GM18508 (cell line): ENCODE data around the gene RASSF3.

Experiments used
- ATAC-seq: cut with Tn5 transposase; IDR thresholded peaks from one replicate; pipeline ENCODE4 v1.9.1; 2021; ENCODE audit warnings: moderate number of reproducible peaks; ENCODE audit not compliant: insufficient read depth, unreplicated experiment

The RASSF3 gene

DNA sequence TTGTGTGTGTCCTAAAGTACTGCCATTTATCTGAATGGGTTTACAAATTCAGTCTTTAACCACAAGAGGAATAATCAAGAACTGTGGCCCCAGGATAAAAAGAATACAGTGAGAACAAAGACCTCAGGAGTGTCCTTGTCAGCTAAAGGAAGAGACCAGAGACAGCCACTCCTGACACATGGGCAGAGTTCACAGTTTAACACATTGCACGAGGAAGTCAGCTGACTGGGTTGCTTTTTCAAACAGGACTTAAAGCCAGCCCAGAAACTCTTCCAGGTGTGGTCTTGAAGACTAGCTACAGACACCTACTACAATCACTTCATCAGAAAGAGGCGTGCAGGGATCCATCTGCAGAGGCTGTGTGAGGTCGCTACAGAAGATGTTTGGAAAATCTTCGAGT, 106.1 kb downstream of the RASSF3 start:
- no peak for ATAC-seq

DNA sequence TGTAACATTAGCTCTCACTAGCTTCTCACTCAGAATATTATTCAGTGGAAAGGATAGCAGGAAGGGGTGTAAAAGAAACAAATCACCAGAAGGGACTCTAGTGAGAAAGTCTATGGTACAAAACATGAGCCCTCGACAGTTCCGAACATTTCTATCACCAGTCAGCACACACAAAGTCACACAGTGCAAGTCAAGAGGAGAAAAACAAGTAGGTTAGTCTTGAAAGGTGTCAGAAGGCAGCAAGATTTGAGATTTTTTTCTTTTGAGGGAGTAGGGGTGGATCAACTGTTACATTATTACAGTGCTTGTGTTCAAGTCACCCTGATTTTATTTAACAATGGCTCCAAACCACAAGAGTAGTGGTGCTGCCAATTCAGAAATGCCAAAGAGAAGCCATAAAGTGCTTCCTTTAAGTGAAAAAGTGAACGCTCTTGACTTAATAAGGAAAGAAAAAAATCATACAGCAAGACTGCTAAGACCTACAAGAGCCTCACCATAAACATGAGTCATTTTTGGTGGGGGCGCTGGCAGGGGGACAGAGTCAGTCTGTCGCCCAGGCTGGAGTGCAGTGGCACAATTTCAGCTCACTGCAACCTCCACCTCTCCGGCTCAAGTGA, 106.7 kb downstream of the RASSF3 start:
- no peak for ATAC-seq

DNA sequence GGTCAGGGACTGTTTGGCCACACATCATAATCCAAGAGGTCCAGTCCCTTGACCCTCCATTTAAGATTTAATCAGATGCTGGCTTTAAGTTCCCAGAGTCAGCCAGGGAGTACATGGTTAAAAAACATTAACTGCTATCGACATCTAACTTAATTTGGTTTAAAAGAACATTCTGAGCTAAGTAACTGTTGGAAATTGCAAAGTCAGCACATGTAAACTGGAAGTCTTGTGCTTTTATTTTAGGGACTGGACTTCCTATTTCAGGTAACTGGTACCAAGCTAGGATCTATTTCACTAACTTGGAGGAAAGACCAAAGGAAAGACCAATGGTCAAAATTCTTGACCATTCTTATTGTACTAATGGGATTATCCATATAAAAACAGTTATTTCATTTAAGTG, 108.4 kb downstream of the RASSF3 start:
- no peak for ATAC-seq

DNA sequence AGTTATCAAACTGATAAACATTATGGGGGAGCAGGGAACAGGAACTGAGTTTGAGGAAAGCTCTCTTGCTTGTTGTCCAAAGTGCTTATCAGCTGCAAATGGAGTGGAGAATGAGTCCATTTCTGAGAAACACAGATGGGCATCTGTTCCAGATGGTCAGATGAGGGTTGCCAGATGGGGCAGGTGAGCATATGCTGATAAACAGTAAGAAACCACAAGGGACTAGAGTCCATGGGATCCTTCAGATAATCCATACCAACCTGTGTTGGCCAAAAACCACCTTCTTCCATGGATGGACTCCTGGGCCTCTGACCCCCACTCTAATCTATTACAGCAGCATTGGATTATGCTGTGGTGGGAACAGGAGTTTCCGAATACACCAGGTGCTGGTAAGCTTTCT, 110.6 kb downstream of the RASSF3 start:
- no peak for ATAC-seq

DNA sequence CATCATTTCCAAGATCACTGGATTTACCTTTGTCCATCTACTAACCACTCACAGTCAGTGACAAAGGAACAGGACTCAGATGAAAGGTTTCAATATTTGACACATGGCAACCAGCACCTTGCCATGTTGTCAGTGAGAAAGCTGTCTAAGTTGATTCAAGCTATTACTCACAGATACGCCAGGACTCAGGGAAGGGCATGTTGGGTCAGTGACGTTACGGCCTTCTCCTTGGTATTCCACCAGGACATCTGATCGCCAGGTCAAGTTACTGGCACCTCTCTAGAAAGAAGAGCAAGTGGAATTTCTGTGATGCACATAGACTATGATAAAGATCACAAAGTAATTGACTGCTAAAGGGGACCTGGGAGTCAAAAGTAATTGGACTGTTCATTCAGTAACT, 112.5 kb downstream of the RASSF3 start:
- ATAC-seq: no peak

DNA sequence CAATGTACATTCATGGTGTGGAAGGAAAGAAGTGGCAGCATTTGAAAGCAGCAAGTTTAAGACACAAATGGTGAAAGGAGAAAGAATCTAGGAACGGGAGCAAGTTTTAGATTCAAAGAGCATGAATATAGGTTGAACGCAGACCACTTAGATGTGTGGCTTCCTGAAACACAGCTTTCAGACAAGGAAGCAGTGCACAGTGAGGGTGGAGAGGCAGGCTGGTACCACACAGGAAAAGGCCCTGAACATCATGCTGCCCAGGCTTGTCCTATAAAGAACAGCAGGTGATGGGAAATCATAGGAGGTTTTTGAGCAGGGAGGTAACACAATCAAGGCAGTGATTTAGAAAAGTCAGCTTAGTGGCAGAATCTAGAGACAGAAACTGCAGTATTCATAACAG, 113.3 kb downstream of the RASSF3 start:
- ATAC-seq: no peak

DNA sequence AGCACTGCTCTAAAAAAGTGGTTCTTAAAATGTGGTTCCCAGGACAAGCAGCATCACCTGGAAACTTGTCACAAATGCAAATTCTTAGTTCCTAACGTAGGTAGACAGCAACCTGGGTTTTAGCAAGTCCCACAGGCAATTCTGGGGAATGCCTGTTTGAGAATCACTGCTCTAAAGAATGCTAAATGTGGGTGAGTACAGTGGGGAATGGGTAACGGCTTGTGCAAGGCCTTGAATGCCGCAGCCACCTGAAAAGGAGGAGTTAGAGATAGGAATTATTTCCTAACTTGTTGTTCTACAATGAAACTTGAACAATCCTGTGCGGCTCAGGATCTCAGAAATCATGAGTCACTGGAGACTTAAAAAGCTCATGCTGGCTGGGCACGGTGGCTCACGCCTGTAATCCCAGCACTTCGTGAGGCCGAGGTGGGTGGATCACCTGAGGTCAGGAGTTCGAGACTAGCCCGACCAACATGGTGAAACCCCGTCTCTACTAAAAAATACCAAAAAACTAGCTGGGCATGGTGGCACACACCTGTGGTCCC, 114.0 kb downstream of the RASSF3 start:
- ATAC-seq: no peak

DNA sequence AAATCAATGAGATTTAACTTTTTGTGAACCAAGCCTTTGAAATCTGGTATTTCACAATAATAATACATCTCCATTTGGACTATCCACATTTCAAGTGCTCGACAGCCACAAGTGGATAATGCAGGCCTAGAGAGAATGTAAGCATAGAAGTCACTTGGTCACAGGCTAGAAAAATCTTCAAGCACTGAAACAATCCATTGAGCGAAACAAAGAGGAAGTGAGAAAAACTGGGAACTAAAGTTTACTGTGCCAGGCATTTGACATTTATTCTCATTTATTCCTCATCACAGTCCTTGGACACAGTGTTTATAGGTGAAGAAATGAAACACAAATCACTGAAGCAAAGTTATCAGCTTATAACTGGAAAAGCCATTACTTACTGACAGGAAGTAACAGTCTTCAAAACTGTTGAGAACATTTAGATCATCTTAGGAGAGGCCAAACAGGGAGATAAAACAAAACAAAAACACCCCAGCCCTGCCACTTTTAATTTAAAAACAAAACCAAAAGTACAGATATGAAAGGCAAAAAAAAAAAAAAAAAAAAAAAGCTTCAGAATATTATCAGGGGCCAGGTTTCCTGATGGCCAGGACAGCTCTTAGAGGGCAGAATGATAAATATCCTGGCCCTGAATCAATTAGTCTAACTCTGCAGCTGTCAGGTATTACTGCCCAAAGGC, 119.8 kb downstream of the RASSF3 start:
- no peak for ATAC-seq

DNA sequence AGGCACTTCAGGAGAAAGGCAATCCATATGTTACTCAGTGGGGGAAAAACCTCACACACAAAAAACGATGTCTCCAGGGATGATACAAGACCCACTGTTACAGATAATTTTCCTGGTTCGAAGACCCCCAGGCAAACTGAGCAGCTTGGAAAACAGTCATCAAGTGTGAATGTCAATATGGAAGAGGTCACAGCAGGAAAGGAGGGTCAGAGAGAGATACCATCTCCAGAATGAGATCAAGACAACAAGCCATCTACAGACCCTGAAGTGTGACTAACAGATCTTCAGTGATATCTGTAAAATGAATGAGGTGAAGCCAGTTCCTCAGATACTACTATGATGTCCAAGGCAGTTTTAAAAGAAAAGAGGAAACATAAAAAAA, 120.3 kb downstream of the RASSF3 start:
- no peak for ATAC-seq

DNA sequence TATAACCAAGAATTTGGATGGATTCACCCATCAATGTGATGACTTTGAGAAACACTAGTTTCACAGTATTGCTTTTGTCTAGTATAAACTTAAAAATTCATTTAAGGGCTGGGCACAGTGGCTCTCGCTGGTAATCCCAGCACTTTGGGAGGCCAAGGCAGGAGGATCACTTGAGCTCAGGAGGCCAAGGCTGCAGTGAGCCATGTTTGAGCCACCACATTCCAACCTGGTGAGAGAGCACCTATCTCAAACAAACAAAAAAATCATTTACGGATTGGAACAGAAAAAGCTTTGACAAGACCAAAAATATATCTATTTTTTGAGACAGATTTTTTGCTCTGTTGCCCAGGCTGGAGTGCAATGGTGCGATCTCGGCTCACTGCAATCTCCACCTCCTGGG, 121.4 kb downstream of the RASSF3 start:
- no peak for ATAC-seq

DNA sequence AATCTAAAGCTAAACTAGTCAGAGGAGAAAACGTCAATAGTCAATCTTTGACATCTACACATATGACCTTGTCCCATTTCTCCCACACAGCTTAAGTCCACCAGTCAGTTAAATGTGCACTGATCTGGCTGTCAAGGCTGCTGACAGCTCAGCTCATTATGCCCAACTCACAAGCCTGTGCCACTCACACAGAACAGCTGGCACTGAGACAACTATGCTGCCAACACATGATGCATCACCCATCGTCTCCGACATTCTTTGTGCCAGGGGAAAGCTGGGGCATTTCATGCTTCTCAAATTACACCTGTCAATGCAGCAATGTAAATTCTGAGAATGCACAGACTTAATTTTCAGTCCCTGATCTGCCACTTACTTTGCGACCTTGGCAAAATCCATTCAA, 123.6 kb downstream of the RASSF3 start:
- ATAC-seq: no peak

DNA sequence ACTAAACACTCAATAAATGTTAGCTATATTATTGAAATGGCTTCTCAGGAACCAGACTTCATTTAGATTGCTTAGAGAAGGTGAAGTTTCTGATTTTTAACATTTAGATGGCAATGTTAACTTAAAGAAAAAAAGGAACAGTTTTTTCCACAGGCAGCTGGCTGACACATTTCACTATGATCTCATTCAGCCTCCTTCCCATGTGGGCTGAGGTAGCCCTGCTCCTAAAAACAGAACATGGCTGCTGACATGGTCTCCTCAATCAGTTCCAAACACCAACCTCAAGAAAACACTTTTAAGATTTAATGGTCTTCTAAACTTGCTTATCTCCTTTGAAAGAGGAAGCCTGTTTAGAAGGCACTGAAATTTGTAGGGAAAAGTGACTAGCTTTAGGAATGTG, 125.1 kb downstream of the RASSF3 start:
- no peak for ATAC-seq

DNA sequence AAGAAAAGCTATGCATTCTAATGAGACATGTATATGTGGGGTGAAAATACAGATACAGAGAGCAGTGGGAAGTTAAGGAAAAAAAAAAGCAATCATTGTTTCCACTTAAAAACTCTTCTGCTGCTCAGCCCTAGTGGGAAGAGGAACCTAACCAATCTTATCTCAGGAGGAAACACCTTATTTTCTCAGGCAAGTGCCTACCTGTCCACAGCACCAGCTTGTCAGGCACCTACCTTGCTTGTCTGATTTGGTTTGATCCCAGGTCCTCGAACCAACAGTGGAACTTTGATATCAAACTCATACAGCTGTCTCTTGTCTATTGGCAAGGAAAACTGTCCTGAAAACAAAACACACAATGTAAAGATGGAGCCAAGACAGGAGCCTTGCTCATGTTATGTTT, 126.5 kb downstream of the RASSF3 start:
- no peak for ATAC-seq

DNA sequence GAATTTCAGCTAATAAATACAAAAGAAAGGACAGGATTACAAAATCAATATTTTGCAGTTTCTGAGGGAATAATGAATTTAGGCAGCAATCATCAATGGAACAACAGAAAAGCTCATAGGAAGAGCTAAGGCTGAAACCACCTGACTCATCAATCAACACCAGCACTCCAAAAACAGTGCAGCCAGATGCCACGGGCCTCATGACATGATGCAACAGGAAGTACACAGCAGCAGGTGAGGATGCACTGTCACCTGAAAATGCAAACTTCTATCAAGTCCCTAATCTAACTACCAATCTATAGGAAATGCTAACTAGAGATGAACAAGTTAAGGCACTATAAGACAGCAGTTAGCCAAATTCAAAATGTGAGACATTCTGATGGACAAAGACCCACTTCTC, 127.2 kb downstream of the RASSF3 start:
- ATAC-seq: no peak

DNA sequence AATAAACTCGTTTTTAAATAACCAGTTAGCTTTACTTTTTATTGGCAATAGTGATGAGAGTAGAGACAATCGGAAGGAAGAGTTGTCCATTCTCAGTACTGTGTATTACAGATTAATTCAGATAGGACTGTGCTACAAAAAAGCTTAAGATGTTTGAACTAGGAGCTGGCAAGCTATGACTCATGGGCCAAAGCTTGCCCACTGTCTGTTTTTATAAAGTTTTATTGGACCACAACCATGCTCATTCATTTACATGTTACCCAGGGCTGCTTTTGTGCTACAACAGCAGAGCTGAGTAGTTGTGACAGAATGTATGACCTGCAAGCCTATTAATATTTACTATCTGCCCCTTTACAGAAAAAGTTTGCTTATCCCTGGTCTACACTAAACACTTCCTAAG, 129.5 kb downstream of the RASSF3 start:
- ATAC-seq: no peak

DNA sequence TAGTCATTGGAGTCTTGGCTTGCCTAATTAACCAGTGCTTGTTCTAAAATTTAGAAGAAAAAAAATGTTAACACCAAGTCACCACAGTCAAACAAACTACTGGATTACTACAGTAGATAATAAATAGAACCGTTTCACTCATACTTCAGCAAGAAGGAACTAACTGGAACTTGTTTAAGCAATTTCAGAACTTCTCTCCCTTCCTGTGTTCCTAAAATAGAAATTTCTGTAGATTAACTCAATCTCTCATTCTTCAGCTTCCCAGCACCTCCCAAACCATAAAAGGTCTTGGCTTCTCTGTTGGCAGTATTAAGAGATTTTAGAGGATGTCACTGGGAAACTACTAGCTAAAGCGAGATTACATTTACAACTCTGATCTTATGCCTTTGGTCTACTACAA, 130.4 kb downstream of the RASSF3 start:
- no peak for ATAC-seq

DNA sequence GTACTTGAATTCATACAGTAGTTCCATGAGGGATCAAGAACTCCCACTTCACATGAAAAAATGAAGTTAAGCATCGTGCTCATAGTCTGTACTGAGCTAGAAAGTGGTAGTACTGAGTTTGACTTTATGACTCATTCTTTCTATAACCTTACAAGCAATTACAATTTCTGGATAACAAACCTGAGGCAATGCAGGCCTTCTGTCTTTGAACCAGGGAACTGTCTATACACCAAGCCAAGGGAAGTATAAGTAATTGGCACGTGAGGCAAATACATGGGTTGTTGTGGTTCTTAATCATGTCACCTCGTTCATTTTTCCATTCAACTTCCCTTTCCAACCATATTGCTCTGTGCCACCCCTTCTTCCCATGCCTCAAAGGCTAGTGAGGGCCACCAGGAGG, 132.1 kb downstream of the RASSF3 start:
- no peak for ATAC-seq

DNA sequence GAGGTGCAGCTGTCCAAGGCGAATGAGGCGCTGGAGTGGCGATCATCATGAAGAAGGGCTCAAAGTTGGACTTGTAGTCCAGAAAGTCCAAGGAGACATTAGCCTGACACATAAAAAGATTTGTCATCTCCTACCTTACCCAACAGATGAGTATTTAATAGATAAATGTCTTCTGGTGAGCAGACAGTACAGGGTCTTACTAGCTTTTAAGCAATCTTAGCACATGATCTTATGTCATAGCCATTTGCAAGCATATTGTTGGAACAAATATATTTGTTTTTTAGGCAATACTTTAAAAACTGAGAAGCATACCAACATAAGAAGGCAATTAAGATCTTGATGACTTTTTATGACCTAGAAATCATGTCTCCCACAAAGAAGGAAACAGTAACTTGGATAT, 132.9 kb downstream of the RASSF3 start:
- ATAC-seq: no peak

DNA sequence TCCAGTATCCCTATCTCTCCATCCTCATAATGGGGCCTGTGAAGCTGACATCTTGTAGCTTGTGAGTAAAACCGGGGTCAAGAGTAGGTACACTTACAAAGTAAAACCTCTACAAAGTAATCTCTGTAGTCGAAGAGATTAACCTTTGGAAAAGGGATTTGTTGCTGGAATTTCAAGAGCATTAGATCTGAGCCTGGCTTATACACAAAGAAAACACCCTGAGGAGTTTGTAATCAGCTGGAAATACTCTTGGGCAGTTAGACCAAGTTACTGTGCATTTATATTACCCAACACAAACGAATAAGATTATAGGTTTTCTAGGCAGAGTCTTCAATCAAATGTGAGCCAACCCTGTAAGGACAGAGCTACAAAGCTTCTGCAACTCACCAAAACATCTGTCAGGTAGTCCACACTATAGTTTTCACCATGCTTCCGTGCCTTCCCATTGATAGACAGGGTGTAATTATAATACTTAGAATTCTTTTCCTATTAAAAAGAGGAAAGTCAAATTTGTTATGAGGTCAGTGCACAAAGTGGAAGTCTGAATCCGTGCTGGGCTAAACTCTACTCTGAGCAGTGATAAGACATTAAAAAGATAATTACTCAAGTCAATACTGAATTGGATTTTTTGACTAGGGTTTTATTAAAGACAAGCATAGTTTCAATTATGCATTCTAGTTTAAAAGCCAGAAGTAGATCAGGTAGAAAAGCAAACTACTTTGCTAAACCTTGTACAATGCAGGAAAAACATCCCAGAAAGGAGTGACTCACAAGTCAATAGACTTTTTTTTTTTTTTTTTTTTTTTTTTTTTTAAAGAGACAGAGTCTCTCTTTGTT, 134.3 kb downstream of the RASSF3 start:
- no peak for ATAC-seq

DNA sequence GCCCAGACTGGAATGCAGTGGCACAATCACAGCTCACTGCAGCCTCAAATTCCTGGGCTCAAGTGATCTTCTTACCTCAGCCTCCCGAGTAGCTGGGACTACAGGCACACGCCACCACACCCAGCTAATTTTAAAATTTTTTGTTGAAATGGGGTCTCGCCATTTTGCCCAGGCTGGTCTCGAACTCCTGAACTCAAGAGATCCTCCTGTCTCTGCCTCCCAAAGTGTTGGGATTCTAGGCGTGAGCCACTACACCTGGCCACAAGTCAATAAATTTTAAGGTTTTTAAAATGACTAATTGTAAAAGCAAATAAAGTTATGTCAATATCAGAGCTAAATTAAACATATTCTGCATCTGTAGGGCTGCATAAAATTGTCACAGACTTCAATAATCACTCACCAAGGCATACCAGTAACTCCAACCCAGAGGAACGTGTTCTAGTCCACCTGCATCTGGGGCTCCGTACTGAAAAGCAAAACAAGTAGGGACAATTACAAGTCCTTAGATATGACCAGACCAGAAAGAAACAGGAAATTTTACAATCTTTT, 135.0 kb downstream of the RASSF3 start:
- no peak for ATAC-seq

DNA sequence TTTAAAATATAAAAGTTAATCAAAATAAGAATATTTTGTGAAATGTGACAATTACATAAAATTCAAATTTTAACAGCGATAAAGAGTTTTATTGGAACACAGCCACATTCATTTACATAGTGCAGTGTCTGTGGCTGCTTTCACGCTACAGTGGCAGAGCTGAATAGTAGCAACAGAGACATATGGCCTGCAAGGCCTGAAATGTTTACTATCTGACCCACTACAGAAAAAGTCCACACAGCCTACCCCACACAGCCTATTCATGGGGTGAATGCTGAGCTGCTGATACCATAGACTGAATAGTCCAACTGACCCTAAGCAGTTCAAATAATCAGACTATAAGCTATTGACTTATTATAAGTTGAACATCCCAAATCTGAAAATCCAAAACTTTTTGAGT, 135.7 kb downstream of the RASSF3 start:
- no peak for ATAC-seq
